ENCODE results near the gene DMXL1. TPM values are rescaled to one million over a fixed set of nuclear protein-coding genes. Genes with fewer than 3 reads are reported as not detected.

The DMXL1 gene
- total RNA-seq, 3 donors from 2014 or later, result 53.1 to 91.2 (median 60.3) TPM

DNA sequence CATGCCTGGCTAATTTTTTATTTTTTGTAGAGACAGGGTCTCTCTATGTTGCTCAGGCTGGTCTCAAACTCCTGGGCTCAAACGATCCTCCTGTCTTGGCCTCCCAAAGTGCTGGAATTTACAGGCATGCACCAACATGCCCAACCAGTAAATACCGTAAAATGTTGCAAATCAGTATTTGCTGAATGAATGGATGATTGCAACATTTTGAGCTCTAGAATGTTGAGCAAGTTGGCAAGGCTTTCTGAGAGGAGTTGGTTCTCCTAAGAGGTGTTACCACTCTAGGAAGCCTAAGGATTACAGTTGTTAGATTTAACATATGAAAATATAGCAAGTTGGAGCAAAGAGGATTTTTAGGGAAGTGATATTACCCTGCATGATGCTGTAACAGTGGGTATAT lies 15.6 kb upstream of the DMXL1 start:
- no peaks in the 10 kb centered on the region for H3K36me3 ChIP-seq
- DNase-seq (ENCODE audit: low spot score in 2 of 2), result no peak
- intact Hi-C loops (cut with DNase I; ENCODE audit: low total_unique reads), result no loop called here
- no peaks in the 10 kb centered on the region for H3K27me3 ChIP-seq
- no peaks in the 10 kb centered on the region for H3K9me3 ChIP-seq
- H3K4me3 ChIP-seq, result no peak overlapping the region
- TF ChIP-seq POLR2A (IDR thresholded peaks at IDR 0.05) (no peak), POLR2AphosphoS5 (IDR thresholded peaks at IDR 0.05) (no peak)
- TF ChIP-seq, protein P1, sequence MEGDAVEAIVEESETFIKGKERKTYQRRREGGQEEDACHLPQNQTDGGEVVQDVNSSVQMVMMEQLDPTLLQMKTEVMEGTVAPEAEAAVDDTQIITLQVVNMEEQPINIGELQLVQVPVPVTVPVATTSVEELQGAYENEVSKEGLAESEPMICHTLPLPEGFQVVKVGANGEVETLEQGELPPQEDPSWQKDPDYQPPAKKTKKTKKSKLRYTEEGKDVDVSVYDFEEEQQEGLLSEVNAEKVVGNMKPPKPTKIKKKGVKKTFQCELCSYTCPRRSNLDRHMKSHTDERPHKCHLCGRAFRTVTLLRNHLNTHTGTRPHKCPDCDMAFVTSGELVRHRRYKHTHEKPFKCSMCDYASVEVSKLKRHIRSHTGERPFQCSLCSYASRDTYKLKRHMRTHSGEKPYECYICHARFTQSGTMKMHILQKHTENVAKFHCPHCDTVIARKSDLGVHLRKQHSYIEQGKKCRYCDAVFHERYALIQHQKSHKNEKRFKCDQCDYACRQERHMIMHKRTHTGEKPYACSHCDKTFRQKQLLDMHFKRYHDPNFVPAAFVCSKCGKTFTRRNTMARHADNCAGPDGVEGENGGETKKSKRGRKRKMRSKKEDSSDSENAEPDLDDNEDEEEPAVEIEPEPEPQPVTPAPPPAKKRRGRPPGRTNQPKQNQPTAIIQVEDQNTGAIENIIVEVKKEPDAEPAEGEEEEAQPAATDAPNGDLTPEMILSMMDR (IDR thresholded peaks at IDR 0.05), result no peak
- no peaks in the 10 kb centered on the region for H3K4me1 ChIP-seq
- H3K27ac ChIP-seq, result no peak overlapping the region

DNA sequence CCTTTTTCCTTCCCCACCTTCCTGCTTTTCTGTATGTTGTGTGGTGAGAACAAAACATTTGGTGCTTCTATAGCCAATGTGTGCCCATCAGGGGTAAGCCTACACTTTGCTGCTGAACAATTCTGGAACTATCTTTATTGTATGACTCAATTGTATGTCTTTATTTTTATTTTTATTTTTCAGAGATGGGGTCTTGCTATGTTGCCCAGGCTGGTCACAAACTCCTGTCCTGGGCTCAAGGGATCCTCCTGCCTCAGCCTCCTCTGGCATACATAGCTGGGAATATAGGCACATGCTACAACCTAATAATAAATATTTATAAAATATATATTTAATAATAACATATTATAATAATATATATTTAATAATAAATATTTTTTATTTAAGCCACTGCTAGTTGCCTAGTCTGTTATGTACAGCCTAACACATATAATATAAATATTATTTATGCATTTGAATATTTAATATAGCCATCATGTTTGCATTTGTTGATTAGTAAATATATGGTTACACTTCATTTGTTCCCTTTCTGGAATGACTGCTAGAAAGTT lies 11.8 kb upstream of the DMXL1 start:
- Histone ChIP-seq H3K27ac (no peak overlapping the region), H3K27me3 (no peaks in the 10 kb centered on the region), H3K4me3 (no peak overlapping the region), H3K4me1 (no peaks in the 10 kb centered on the region), H3K36me3 (no peaks in the 10 kb centered on the region), H3K9me3 (no peaks in the 10 kb centered on the region)
- intact Hi-C loops (cut with DNase I; ENCODE audit: low total_unique reads), result no loop called here
- TF ChIP-seq, protein P1 (IDR thresholded peaks at IDR 0.05), result no peak
- TF ChIP-seq POLR2A (IDR thresholded peaks at IDR 0.05) (no peak), POLR2AphosphoS5 (IDR thresholded peaks at IDR 0.05) (no peak)
- DNase-seq (ENCODE audit: low spot score in 2 of 2), result no peak

DNA sequence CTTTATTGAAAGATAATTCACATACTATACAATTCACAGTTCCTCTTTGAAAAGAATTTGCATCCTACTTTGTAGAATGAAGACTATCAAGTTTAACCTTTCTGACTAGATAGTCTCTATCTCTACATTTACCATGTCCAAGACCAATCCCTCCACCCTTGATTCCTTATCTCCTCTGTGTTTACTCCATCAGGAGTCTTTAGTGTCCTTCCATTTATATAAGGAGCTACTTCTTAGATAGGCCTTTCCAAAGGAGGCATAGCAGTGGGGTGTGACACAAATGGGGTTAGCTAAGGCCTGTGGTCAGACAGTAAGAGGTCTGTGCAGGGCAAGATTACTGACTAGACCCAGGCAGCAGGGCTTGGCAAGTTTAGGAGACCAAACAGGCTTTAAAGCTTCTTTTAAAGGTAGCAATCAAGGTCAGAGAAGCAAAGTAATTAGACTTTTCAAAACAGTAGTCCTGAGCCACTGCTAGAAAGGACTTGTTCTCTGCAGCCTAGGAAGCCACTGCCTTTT lies 11.1 kb upstream of the DMXL1 start:
- TF ChIP-seq, protein P1 (IDR thresholded peaks at IDR 0.05), result no peak
- TF ChIP-seq POLR2A (IDR thresholded peaks at IDR 0.05) (no peak), POLR2AphosphoS5 (IDR thresholded peaks at IDR 0.05) (no peak)
- Histone ChIP-seq H3K36me3 (no peaks in the 10 kb centered on the region), H3K4me3 (no peak overlapping the region), H3K9me3 (no peaks in the 10 kb centered on the region), H3K4me1 (no peaks in the 10 kb centered on the region), H3K27ac (no peak overlapping the region), H3K27me3 (no peaks in the 10 kb centered on the region)
- no peak for DNase-seq (ENCODE audit: low spot score in 2 of 2)
- intact Hi-C loops (cut with DNase I; ENCODE audit: low total_unique reads), result no loop called here

DNA sequence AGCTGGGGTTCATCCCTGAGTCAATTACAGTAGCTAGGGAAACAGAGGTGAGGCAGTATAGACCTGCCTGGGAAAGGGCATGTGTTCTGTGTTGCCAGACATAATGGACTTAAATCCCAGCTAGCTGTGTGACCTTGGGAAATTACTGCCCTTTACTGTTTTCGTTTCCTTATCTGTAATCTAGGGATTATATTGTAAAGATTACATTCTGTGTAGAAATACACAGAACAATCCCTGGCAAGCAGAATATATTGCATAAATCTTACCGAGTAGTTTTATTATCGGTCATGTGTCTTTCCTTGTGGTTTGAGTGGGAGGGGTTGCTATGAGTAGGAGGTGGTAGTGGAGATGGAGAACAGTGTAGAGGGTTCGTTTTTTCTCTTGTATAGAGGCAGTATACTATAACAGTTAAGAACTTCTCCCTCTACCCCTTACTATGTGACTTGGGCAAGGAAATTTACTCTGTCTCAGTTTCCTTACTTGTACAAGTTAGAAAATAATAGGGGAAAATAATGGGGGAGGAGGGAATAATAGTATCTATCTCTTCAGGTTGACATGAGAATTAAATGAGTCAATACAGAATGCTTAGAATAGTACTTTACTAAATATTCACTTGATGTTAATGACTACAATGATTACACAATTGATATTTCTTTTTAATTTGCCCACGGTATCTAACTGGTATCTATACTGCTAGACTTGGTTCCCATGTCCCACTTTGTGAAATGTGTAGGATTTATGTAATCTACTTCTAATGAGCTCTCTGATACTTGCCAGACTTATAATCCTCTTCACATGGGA lies 7.1 kb upstream of the DMXL1 start:
- no peak for TF ChIP-seq POLR2A (IDR thresholded peaks at IDR 0.05)
- TF ChIP-seq POLR2AphosphoS5 (IDR thresholded peaks at IDR 0.05), result no peak
- Histone ChIP-seq H3K9me3 (no peaks in the 10 kb centered on the region), H3K4me3 (no peak overlapping the region), H3K27ac (no peak overlapping the region), H3K4me1 (no peaks in the 10 kb centered on the region), H3K27me3 (no peaks in the 10 kb centered on the region), H3K36me3 (no peaks in the 10 kb centered on the region)
- no peak for DNase-seq (ENCODE audit: low spot score in 2 of 2)
- intact Hi-C loops (cut with DNase I; ENCODE audit: low total_unique reads), result no loop called here

DNA sequence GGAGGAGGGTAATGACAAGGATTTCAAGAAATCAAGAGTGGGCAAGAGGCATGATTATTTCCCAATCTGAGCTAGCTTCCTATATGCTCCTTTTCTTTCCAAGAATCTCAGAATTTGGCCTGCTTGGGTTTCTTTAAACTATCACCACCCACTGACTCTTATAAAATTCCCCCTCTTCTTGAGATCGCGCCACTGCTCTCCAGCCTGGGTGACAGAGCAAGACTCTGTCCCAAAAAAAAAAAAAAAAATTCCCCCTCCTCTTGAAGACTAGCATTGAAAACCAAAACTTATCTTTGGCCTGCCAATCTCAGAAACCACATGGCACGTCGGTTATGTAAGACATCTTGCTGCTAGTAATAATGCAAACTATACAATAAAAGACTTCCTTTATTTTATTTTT lies 3.4 kb upstream of the DMXL1 start:
- no peaks in the 10 kb centered on the region for H3K27me3 ChIP-seq
- H3K27ac ChIP-seq, result no peak overlapping the region
- TF ChIP-seq POLR2AphosphoS5 (IDR thresholded peaks at IDR 0.05) (no peak), POLR2A (IDR thresholded peaks at IDR 0.05) (no peak)
- TF ChIP-seq, protein P1 (IDR thresholded peaks at IDR 0.05), result no peak
- no peaks in the 10 kb centered on the region for H3K4me1 ChIP-seq
- no peak overlapping the region for H3K4me3 ChIP-seq
- intact Hi-C loops (cut with DNase I; ENCODE audit: low total_unique reads), result no loop called here
- H3K9me3 ChIP-seq, result no peaks in the 10 kb centered on the region
- H3K36me3 ChIP-seq, result no peaks in the 10 kb centered on the region
- DNase-seq (ENCODE audit: low spot score in 2 of 2), result no peak

Measured in breast epithelium (tissue), 4 donors.